Gastroesophageal sphincter (tissue), 3 donors: ENCODE measurements around the gene GRID1.

Experiments
- EP300 ChIP-seq: sonication (generic); formaldehyde crosslinking; IDR thresholded peaks from one replicate; pipeline ENCODE4 v1.6.1; 2017; ENCODE audit warnings: antibody characterized with exemption, mild to moderate bottlenecking
- POLR2A ChIP-seq, 2 donors: fragments of 450-650 bp; IDR thresholded peaks; one replicate each; pipeline ENCODE4 v1.6.1; 2017; ENCODE audit warnings: antibody characterized with exemption in 2 of 2, mild to moderate bottlenecking in 2 of 2, moderate library complexity in 1 of 2
- POLR2AphosphoS5 ChIP-seq: sonication (generic); formaldehyde crosslinking; IDR thresholded peaks from one replicate; pipeline ENCODE4 v1.6.1; 2017; ENCODE audit warnings: antibody characterized with exemption
- TF ChIP-seq, protein P1 (sequence below), 4 experiments: fragments of 200-600 bp in 2 of 4; fragments of 450-650 bp in 2 of 4; sonication (generic) in 1 of 4; IDR thresholded peaks; one replicate each; pipeline ENCODE4 v1.5.1; 2017 to 2019; ENCODE audit warnings: antibody characterized with exemption in 4 of 4, mild to moderate bottlenecking in 2 of 4, moderate library complexity in 2 of 4

DNA sequence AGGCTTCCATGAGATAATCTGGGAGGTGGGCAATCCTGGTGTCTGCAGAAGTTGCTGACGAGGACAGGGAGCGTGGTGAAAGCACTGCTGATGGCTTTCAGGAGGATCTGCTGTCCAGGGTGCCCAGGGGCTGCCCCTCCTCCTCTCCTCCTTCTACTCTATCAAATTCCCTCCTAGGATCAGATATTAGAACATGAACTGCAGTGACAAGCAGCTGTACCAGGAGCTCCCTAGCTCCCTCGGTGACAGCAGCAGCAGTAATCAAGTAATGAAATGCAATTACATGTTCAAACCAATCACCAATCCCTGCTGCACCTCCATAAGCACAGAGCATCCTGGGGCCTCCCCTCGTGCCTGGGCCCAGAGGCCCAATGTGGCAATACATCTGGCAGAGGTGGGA is 46.9 kb downstream of the GRID1 start:
- TF ChIP-seq, protein P1, sequence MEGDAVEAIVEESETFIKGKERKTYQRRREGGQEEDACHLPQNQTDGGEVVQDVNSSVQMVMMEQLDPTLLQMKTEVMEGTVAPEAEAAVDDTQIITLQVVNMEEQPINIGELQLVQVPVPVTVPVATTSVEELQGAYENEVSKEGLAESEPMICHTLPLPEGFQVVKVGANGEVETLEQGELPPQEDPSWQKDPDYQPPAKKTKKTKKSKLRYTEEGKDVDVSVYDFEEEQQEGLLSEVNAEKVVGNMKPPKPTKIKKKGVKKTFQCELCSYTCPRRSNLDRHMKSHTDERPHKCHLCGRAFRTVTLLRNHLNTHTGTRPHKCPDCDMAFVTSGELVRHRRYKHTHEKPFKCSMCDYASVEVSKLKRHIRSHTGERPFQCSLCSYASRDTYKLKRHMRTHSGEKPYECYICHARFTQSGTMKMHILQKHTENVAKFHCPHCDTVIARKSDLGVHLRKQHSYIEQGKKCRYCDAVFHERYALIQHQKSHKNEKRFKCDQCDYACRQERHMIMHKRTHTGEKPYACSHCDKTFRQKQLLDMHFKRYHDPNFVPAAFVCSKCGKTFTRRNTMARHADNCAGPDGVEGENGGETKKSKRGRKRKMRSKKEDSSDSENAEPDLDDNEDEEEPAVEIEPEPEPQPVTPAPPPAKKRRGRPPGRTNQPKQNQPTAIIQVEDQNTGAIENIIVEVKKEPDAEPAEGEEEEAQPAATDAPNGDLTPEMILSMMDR (IDR thresholded peaks at IDR 0.05), result no peak
- no peak for TF ChIP-seq POLR2A (IDR thresholded peaks at IDR 0.05)
- TF ChIP-seq EP300, result no peak
- no peak for TF ChIP-seq POLR2AphosphoS5
